Measurements from ENCODE around the gene ABHD18. TPM values are rescaled to one million over a fixed set of nuclear protein-coding genes. Genes with fewer than 3 reads are reported as not detected.
A peak's percentile ranks its signal among the peaks of the same experiment; 100 is the strongest.
"Not testable (repeated sequence)": the region's sequence is repeated elsewhere in the genome, so short reads cannot be mapped to it uniquely, and the experiment has no call there.

ABHD18 gene
- total RNA-seq, 1 donor from 2014 or later: 12.4 TPM

- H3K4me3 Mint-ChIP-seq (ENCODE audit: unreplicated experiment): no peak overlapping the region
- H3K4me1 Mint-ChIP-seq (ENCODE audit: unreplicated experiment): peaks cover 5% of the 10 kb centered on the region
- TF ChIP-seq CTCF (IDR thresholded peaks at IDR 0.05; ENCODE audit: unreplicated experiment): no peak
- H3K36me3 Mint-ChIP-seq (ENCODE audit: low read depth, unreplicated experiment): peaks cover 30% of the 10 kb centered on the region
- no peaks in the 10 kb centered on the region for H3K9me3 Mint-ChIP-seq (ENCODE audit: unreplicated experiment)
- no peak overlapping the region for H3K27ac Mint-ChIP-seq (ENCODE audit: unreplicated experiment)
- H3K27me3 Mint-ChIP-seq (ENCODE audit: unreplicated experiment): no peaks in the 10 kb centered on the region
- no peak for DNase-seq (ENCODE audit: low spot score)
These were observed 30.6 kb downstream of the ABHD18 start for GRCh38 chr4:127995776-127996175.

DNA sequence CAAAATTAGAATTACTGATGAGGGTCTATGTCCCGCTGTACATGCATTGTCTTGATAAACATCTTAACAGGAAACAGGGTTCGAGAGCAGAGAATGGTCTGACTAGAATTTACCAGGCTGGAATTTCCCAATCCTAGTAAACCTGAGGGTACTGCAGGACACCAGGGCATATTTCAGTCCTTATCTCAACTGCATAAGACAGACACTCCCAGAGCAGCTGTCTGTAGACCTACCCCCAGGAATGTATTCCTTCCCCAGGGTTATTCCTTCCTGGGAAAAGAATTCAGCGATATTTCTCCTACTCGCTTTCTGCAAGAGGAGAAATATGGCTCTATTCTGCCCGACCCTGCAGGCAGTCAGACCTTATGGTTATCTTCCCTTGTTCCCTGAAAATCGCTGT is 31.3 kb downstream of the ABHD18 start:
- not testable (repeated sequence) for H3K27me3 Mint-ChIP-seq (ENCODE audit: unreplicated experiment); H3K9me3 Mint-ChIP-seq (ENCODE audit: unreplicated experiment); H3K27ac Mint-ChIP-seq (ENCODE audit: unreplicated experiment); DNase-seq (ENCODE audit: low spot score); H3K4me1 Mint-ChIP-seq (ENCODE audit: unreplicated experiment)
- Mint-ChIP-seq H3K36me3 (ENCODE audit: low read depth, unreplicated experiment) (peaks cover 30% of the 10 kb centered on the region), H3K4me3 (ENCODE audit: unreplicated experiment) (peak overlapping the region; percentile 47)

DNA sequence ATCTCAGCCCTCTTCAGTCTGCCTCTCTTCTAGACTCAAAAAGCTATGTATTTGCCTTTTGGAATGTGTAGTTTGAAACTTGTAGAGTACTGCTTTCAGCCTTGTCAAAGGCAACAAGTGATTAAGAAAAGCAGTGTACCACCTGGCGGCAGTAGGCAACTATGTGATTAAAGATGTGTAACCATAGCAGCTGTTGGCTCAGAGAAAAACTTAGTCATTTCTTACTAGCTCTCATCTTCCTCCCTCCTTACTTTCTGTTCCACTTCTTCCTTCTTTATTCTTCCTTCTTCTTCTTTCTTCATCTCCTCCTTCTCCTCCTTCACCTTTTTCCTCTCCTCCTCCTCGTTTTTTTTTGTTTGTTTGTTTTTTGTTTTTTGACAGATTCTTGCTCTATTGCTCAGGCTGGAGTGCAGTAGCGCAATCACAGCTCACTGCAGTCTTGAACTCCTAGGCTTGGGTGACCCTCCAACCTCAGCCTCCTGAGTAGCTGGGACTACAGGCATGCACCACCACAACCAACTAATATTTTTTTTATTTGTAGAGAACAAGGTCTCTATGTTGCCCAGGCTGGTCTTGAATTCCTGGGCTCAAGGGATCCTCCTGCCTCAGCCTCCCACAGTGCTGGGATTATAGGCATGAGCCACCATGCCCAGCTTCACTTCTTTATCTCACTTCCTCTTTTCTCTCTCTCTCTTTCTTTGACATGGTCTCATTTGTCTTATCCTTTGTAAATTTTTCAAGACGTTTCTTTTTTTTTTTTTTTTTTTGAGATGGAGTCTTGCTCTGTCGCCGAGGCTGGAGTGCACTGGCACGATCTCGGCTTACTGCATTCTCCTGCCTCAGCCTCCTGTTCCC is 32.6 kb downstream of the ABHD18 start:
- H3K9me3 Mint-ChIP-seq (ENCODE audit: unreplicated experiment): no peaks in the 10 kb centered on the region
- no peak overlapping the region for H3K4me3 Mint-ChIP-seq (ENCODE audit: unreplicated experiment)
- peaks cover 5% of the 10 kb centered on the region for H3K4me1 Mint-ChIP-seq (ENCODE audit: unreplicated experiment)
- no peak for TF ChIP-seq CTCF (IDR thresholded peaks at IDR 0.05; ENCODE audit: unreplicated experiment)
- H3K36me3 Mint-ChIP-seq (ENCODE audit: low read depth, unreplicated experiment): peaks cover 32% of the 10 kb centered on the region
- H3K27ac Mint-ChIP-seq (ENCODE audit: unreplicated experiment): no peak overlapping the region
- no peak for DNase-seq (ENCODE audit: low spot score)
- no peaks in the 10 kb centered on the region for H3K27me3 Mint-ChIP-seq (ENCODE audit: unreplicated experiment)

DNA sequence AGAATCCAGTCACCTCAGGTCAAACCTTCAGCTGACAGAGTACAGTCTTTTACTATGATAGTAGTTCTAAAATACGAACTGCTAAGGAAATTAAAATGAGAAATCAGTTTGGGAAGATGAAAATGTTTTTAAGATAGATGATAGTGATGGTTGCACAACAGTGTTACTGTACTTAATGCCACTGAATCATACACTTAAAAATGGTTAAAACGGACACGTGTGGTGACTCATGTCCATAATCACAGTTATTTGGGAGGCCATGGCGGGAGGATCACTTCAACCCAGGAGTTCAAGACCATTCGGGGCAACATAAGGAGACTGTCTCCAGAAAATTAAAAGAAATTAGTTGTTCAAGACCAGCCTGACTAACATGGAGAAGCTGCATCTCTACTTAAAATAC is 41.4 kb downstream of the ABHD18 start:
- peaks cover 4% of the 10 kb centered on the region for H3K36me3 Mint-ChIP-seq (ENCODE audit: low read depth, unreplicated experiment)
- no peak for DNase-seq (ENCODE audit: low spot score)
- no peak overlapping the region for H3K27ac Mint-ChIP-seq (ENCODE audit: unreplicated experiment)
- TF ChIP-seq CTCF (IDR thresholded peaks at IDR 0.05; ENCODE audit: unreplicated experiment): no peak
- H3K4me1 Mint-ChIP-seq (ENCODE audit: unreplicated experiment): no peaks in the 10 kb centered on the region
- H3K27me3 Mint-ChIP-seq (ENCODE audit: unreplicated experiment): no peaks in the 10 kb centered on the region
- no peak overlapping the region for H3K4me3 Mint-ChIP-seq (ENCODE audit: unreplicated experiment)
- no peaks in the 10 kb centered on the region for H3K9me3 Mint-ChIP-seq (ENCODE audit: unreplicated experiment)

- peaks cover 2% of the 10 kb centered on the region for H3K27me3 Mint-ChIP-seq (ENCODE audit: unreplicated experiment)
- no peak for DNase-seq (ENCODE audit: low spot score)
- no peak overlapping the region for H3K4me3 Mint-ChIP-seq (ENCODE audit: unreplicated experiment)
- H3K27ac Mint-ChIP-seq (ENCODE audit: unreplicated experiment): no peak overlapping the region
- peaks cover 5% of the 10 kb centered on the region for H3K36me3 Mint-ChIP-seq (ENCODE audit: low read depth, unreplicated experiment)
- no peak for TF ChIP-seq CTCF (IDR thresholded peaks at IDR 0.05; ENCODE audit: unreplicated experiment)
- no peaks in the 10 kb centered on the region for H3K4me1 Mint-ChIP-seq (ENCODE audit: unreplicated experiment)
- no peaks in the 10 kb centered on the region for H3K9me3 Mint-ChIP-seq (ENCODE audit: unreplicated experiment)
These were observed 44.2 kb downstream of the ABHD18 start for GRCh38 chr4:128009428-128009827.
